PC-9 (cell line): Measurements from ENCODE around the gene ZMAT5. TPM values are rescaled to one million over a fixed set of nuclear protein-coding genes. Genes with fewer than 3 reads are reported as not detected.

Source experiments
- BruUV-seq: library from RNA; stranded (reverse); fragments of 400-500 nt; replicated peaks from 2 replicates; lab custom pipeline; 2021; lab: Mats Ljungman, UMichigan
- CTCF ChIA-PET: fragments of 300-600 bp; sonication (Branson Sonifier 250); formaldehyde crosslinking; loops from one replicate; lab custom pipeline; 2022; ENCODE audit warnings: antibody characterized with exemption; lab: Charles Lee
- POLR2A ChIA-PET: fragments of 300-600 bp; sonication (Branson Sonifier 250); formaldehyde crosslinking; loops from one replicate; lab custom pipeline; 2022; ENCODE audit warnings: antibody characterized with exemption; ENCODE audit not compliant: unreplicated experiment; lab: Charles Lee
- DNase-seq, 2 experiments: peaks; one replicate each; pipeline versions ENCODE4 v3.0.0 to v3.0.0-alpha.2; 2015 to 2022; ENCODE audit warnings: mixed read lengths in 1 of 2
- H2AFZ ChIP-seq: fragments of 200-600 bp; sonication (generic); 2 replicates; pipeline ENCODE4 v1.8.1; 2017; ENCODE audit warnings: antibody characterized with exemption
- H3F3A ChIP-seq: fragments of 200-600 bp; sonication (generic); 2 replicates; pipeline ENCODE4 v1.8.1; 2017; ENCODE audit warnings: antibody characterized with exemption, mild to moderate bottlenecking, low read depth; ENCODE audit not compliant: insufficient read depth
- H3K27ac ChIP-seq: fragments of 200-600 bp; sonication (generic); 2 replicates; pipeline ENCODE4 v1.6.1; 2016; ENCODE audit warnings: mixed run types
- H3K27me3 ChIP-seq: fragments of 200-600 bp; sonication (generic); 2 replicates; pipeline ENCODE4 v1.6.1; 2016; ENCODE audit warnings: low read depth, mixed run types; ENCODE audit not compliant: insufficient read depth
- H3K36me3 ChIP-seq: fragments of 200-600 bp; sonication (generic); 2 replicates; pipeline ENCODE4 v1.6.1; 2016; ENCODE audit warnings: low read depth, mixed run types
- H3K4me1 ChIP-seq: fragments of 200-600 bp; sonication (generic); replicated peaks from 2 replicates; pipeline ENCODE4 v1.6.1; 2016; ENCODE audit warnings: mixed run types; ENCODE audit not compliant: insufficient read depth
- H3K4me2 ChIP-seq: fragments of 200-600 bp; sonication (generic); 2 replicates; pipeline ENCODE4 v1.6.1; 2017; ENCODE audit warnings: mixed run types
- H3K4me3 ChIP-seq: fragments of 200-600 bp; sonication (generic); 2 replicates; pipeline ENCODE4 v1.6.1; 2016; ENCODE audit warnings: mixed run types
- H3K79me2 ChIP-seq: fragments of 200-600 bp; sonication (generic); 2 replicates; pipeline ENCODE4 v1.6.1; 2017; ENCODE audit warnings: low read depth, mixed run types
- H3K9me2 ChIP-seq: fragments of 200-600 bp; sonication (generic); 2 replicates; pipeline ENCODE4 v1.8.1; 2017; ENCODE audit warnings: mild to moderate bottlenecking; ENCODE audit not compliant: insufficient read depth
- H3K9me3 ChIP-seq: fragments of 200-600 bp; sonication (generic); 2 replicates; pipeline ENCODE4 v1.8.1; 2016; ENCODE audit warnings: low read depth; ENCODE audit not compliant: insufficient read depth
- H4K20me1 ChIP-seq: fragments of 200-600 bp; sonication (generic); 2 replicates; pipeline ENCODE4 v1.8.1; 2017; ENCODE audit not compliant: insufficient read depth
- CTCF ChIP-seq: fragments of 200-600 bp; sonication (generic); conservative IDR thresholded peaks from 2 replicates; pipeline ENCODE4 v1.6.1; 2017; ENCODE audit warnings: mixed run types, antibody characterized with exemption, mild to moderate bottlenecking, moderate library complexity
- EZH2 ChIP-seq: fragments of 200-600 bp; sonication (generic); IDR thresholded peaks from 2 replicates; pipeline ENCODE4 v1.8.0; 2017; ENCODE audit warnings: antibody characterized with exemption, low read depth
- intact Hi-C: fragments of 100-400 bp; cut with micrococcal nuclease; formaldehyde crosslinking; loops from one replicate; pipeline ENCODE4 v1.10.0; 2022; ENCODE audit not compliant: unreplicated experiment
- total RNA-seq: library from RNA; stranded (reverse); gene quantifications from 2 replicates; pipeline ENCODE4 v1.2.3, GENCODE V29; 2021

The ZMAT5 gene
- total RNA-seq, 1 experiment from 2014 or later: 14.2 TPM

- Histone ChIP-seq H3K4me3 (no peak overlapping the region), H3K36me3 (no peaks in the 10 kb centered on the region), H3K4me2 (no peak overlapping the region), H3K27ac (no peak overlapping the region), H4K20me1 (no peaks in the 10 kb centered on the region), H3F3A (peaks cover 40% of the 10 kb centered on the region), H3K79me2 (no peaks in the 10 kb centered on the region), H3K9me3 (no peaks in the 10 kb centered on the region), H3K4me1 (peaks cover 42% of the 10 kb centered on the region), H3K27me3 (no peaks in the 10 kb centered on the region), H3K9me2 (no peaks in the 10 kb centered on the region), H2AFZ (no peak overlapping the region)
- ChIA-PET CTCF (no interaction called here), POLR2A (interaction anchor here (0.7 kb wide), 1 partner anchor 81 kb away, joined by 4 read pairs; no protein-coding TSS in a partner anchor)
- TF ChIP-seq CTCF (no peak), EZH2 (no peak)
- DNase-seq: no peak
- BruUV-seq: no TSS peak
- intact Hi-C loops: loop anchor here (5.0 kb wide), 4 partner anchors 93 to 383 kb away; no protein-coding TSS in a partner anchor
Measured at GRCh38 chr22:29704528-29705285, 62.1 kb downstream of the ZMAT5 start.

GRCh38 chr22:29703569-29704195 is 63.1 kb downstream of the ZMAT5 start:
- Histone ChIP-seq H2AFZ (no peak overlapping the region), H3K4me2 (0 out of 2 replicates have a peak overlapping the region, but pooled peaks have one; percentile 61), H3K27ac (no peak overlapping the region), H4K20me1 (no peaks in the 10 kb centered on the region), H3K27me3 (no peaks in the 10 kb centered on the region), H3K36me3 (no peaks in the 10 kb centered on the region), H3K9me3 (no peaks in the 10 kb centered on the region), H3K9me2 (no peaks in the 10 kb centered on the region), H3F3A (peaks cover 46% of the 10 kb centered on the region), H3K79me2 (no peaks in the 10 kb centered on the region), H3K4me1 (peaks cover 52% of the 10 kb centered on the region), H3K4me3 (no peak overlapping the region)
- CTCF ChIA-PET: no interaction called here
- POLR2A ChIA-PET: no interaction called here
- no peak for TF ChIP-seq CTCF
- TF ChIP-seq EZH2: no peak
- DNase-seq: no peak
- intact Hi-C loops: loop anchor here (2.0 to 5.0 kb wide), 5 partner anchors 59 to 384 kb away; no protein-coding TSS in a partner anchor
- no TSS peak for BruUV-seq

GRCh38 chr22:29702931-29703501 is 63.8 kb downstream of the ZMAT5 start:
- Histone ChIP-seq H4K20me1 (no peaks in the 10 kb centered on the region), H3K9me3 (no peaks in the 10 kb centered on the region), H3K9me2 (no peaks in the 10 kb centered on the region), H3K4me2 (peak overlapping the region; percentile 61), H2AFZ (no peak overlapping the region), H3K27me3 (no peaks in the 10 kb centered on the region), H3K4me1 (peaks cover 54% of the 10 kb centered on the region), H3K4me3 (no peak overlapping the region), H3F3A (peaks cover 46% of the 10 kb centered on the region), H3K36me3 (no peaks in the 10 kb centered on the region), H3K79me2 (no peaks in the 10 kb centered on the region), H3K27ac (peak overlapping the region; percentile 81; the same call in 1 of the 2 replicates)
- DNase-seq: no peak
- ChIA-PET POLR2A (interaction anchor here (0.6 kb wide), 1 partner anchor 95 kb away, joined by 6 read pairs; no protein-coding TSS in a partner anchor), CTCF (interaction anchor here (0.5 to 0.6 kb wide), 2 partner anchors 118 to 247 kb away, joined by 3 to 4 read pairs; no protein-coding TSS in a partner anchor)
- intact Hi-C loops: loop anchor here (2.0 to 5.0 kb wide), 5 partner anchors 60 to 384 kb away; no protein-coding TSS in a partner anchor
- BruUV-seq: no TSS peak
- TF ChIP-seq CTCF: no peak
- TF ChIP-seq EZH2: no peak
